Body of pancreas (tissue), 4 donors: Measurements from ENCODE around the gene LIMK1.

ENCODE experiments used
- CTCF ChIP-seq, 7 experiments: fragments of 450-650 bp in 4 of 7; fragments of 200-600 bp in 3 of 7; sonication (generic) in 3 of 7; IDR thresholded peaks; one replicate each; pipeline ENCODE4 v1.5.1; 2016 to 2019; ENCODE audit warnings: antibody characterized with exemption in 7 of 7
- POLR2A ChIP-seq, 3 donors: fragments of 450-650 bp; IDR thresholded peaks; one replicate each; pipeline ENCODE4 v1.6.1; 2016; ENCODE audit warnings: antibody characterized with exemption in 3 of 3, mild to moderate bottlenecking in 2 of 3

GRCh38 chr7:74155810-74156395, 72.3 kb downstream of the LIMK1 start:
- TF ChIP-seq POLR2A (IDR thresholded peaks at IDR 0.05) (no peak), CTCF (IDR thresholded peaks at IDR 0.05) (no peak)
